Renal cortical epithelial cell (primary cell): Measurements from ENCODE around the gene MFAP5. TPM values are rescaled to one million over a fixed set of nuclear protein-coding genes. Genes with fewer than 3 reads are reported as not detected.
"Not testable (repeated sequence)": the region's sequence is repeated elsewhere in the genome, so short reads cannot be mapped to it uniquely, and the experiment has no call there.

ENCODE experiments used
- DNase-seq: peaks from one replicate; pipeline ENCODE4 v3.0.0-alpha.2; 2011; ENCODE audit warnings: low read depth
- total RNA-seq: library from RNA; depleted of rRNA; stranded (reverse); fragments of >200 nt; gene quantifications from 2 replicates; pipeline ENCODE4 v1.2.3, GENCODE V29; 2014

Gene MFAP5
- total RNA-seq, 1 donor from 2014 or later = 0.85 TPM

DNA sequence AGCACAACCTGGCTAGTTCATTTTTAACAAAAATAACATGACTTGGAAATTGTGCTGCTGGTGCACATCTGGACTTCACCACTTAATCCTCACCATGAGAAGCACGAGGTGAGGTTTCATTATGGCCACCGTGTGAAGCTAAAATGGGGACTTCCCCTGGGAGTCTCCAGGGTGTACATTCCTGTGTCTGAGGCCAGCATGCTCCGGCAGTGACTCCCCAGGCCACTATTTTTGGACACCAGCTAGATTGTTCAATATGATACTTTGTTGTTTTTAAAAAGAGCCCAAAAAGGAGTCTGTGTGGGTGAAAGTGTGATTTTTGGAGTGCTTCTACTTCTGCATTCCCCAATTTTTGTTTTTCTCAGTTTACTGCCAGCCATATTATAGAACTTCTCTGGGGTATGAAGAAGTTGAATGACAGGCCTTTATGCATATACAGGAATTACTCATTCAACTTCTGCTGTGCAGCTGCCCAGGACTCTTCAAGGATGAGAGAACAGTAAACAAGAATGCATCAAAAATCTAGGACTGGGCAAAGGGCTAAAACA is 33.1 kb downstream of the MFAP5 start:
- DNase-seq = peak; percentile 85

DNA sequence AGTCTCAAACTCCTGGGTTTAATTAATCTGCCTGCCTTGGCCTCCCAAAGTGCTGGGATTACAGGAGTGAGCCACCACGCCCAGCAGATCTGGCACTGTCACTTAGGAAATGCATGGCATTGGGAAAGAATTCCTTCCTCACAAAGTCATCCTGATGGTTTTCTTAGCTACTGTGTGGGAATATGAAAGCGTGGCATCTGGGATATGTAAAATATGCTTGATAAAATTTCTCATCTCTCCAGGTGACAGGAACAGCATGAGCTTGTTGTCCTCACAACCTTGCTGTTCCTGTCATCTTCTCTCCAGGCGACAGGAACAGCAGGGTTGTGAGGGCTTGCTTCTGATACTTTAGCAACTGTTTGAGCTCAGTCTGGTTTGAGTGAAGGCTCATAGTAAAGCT is 33.9 kb downstream of the MFAP5 start:
- DNase-seq = no peak

DNA sequence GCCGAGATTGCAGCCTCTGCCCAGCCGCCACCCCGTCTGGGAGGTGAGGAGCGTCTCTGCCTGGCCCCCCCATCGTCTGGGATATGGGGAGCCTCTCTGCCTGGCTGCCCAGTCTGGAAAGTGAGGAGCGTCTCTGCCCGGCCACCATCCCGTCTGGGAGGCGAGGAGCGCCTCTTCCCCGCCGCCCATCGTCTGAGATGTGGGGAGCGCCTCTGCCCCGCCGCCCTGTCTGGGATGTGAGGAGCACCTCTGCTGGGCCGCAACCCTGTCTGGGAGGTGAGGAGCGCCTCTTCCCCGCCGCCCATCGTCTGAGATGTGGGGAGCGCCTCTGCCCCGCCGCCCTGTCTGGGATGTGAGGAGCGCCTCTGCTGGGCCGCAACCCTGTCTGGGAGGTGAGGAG is 37.9 kb downstream of the MFAP5 start:
- not testable (repeated sequence) for DNase-seq

DNA sequence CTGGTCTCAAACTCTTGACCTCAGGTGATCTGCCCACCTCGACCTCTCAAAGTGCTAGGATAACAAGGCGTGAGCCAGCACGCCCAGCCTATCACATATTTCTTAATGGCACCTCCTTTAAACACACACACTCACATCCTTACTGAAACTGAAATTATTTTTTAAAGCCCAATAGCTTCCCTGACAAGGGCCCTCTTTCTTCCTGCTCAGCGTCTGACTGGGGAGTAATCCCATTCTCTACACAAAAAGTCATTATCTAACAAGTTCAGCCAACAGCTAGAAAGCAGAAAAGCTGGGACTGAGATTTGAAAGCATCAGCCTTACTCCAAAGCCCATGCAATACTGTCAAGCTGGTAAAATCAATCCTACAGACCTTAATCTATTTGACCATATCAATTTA is 40.0 kb downstream of the MFAP5 start:
- DNase-seq = no peak

DNA sequence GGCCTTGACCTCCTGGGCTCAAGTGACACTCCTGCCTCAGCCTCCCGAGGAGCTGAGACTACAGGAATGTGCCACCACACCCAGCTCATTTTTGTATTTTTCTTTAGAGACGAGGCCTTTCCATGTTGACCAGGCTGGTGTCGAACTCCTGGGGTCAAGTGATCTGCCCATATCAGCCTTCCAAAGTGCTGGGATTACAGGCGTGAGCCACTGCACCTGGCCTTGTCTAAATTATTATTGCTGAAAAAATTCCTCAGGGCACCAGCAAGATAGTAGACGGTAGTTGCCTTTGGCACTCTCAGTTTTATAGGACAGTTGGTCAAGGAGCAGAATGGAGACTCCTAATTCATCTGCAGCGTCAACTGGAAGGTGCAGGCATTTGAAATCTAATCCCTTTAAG is 47.4 kb downstream of the MFAP5 start:
- DNase-seq = no peak

DNA sequence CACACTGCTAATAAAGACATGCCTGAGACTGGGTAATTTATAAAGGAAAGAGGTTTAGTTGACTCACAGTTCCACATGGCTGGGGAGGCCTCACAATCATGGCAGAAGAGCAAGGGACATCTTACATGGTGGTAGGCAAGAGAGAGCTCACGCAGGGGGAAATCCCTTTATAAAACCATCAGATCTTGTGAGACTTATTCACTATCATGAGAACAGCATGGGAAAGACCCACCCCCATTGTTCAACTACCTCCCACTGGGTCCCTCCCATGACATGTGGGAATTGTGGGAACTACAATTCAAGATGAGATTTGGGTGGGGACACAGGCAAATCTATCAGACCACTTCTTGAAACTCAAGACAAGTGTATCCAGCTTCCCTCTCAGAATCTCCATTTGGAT is 48.7 kb downstream of the MFAP5 start:
- DNase-seq = not testable (repeated sequence)

DNA sequence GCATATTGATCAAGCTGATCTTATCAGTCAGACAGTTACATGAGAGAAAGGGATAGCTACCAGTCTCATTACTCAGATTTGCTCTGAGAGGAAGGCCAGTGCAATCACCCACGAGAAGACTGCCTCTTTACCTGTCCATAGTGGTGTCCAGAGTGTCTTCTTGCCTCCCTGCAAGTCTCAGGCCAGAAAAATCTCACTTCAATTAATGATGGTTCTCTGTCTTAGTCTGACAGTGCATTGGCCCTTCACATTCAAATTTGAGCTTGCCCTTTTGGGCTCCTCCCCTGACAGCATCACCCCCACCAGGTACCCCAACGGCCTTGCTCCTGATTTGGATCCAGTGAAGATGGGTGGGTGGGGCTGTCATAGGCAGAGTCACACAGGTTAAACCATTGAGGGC is 50.0 kb downstream of the MFAP5 start, which contains the start of gene AICDA:
TSS of gene AICDA (minus strand) at position 231 of the 400 bp plus-strand sequence. CDS start at position 139, 92 bp downstream.
- DNase-seq = no peak

DNA sequence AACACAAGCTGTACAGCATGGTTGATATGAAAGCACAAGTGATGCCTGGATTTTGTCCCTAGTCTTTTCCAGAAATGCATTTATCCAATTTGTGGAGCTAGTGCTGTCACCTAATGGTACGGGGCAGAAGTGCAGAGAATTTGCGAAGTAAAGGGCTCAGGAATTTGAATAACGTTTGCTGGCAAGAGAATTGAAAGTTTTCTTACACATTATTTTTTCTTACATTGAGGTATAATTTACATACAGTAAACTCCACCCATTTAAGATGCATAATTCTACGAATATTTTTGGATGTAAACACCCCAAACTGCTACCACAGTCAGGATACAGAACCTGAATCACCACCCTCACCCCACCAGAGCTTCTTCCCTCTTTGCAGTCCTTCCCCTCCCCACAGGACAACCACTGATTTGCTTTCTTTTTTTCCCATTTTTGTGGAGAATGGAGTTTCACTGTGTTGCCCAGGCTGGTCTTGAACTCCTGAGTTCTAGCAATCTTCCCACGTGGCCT is 53.5 kb downstream of the MFAP5 start:
- DNase-seq = peak; percentile 66

DNA sequence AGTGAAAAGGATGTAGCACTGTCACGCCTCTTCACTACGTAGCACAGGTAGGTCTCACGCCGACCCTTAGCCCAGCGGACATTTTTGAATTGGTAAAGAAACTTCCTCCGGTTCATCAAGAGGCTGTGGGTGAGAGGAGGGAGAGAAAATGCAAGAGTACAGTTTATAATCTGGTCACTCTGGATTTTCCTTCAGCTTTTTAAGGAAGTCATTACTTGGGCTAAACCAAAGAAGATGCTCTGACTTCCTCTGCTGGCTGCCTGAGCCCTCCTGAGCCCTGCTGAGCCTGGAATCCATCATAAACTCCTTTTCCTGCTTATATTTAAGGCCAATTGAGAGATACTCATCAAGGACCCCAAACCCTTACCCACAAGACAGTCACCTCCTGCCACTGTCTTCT is 55.7 kb downstream of the MFAP5 start:
- DNase-seq = no peak

DNA sequence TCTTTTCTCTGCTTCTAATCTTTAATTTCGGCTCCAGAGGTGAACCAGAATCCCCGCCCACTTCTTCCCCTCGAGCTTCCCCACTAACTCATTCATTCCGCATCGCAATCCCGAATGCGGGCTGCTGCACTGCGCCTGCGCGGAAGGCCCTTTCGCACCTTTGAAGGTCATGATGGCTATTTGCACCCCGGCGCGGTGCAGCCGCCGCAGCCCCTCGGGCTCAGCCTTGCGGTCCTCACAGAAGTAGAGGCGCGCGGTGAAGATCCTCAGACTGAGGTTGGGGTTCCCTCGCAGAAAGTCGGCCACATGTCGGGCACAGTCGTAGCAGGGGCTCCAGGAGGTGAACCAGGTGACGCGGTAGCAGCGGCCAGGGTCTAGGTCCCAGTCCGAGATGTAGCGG is 57.6 kb downstream of the MFAP5 start:
- DNase-seq = no peak

DNA sequence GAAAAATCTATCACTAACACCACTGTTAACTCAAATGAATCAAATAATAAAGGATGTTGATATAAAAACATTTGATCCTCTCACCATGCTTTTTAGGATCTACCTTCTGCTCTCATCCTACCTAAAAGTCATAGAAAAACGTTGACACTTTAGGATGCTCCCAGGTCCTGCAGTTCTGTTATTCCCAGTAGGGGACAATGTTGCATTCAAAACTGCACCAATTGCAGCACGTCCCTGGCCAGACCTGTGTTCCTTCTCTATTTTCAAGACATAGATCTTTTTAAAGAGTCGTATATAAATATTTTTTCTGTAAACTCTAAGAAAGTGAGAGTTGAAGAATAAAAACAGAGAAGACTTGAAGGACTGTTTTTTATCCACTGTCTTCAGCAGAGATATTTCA is 58.8 kb downstream of the MFAP5 start:
- DNase-seq = no peak

DNA sequence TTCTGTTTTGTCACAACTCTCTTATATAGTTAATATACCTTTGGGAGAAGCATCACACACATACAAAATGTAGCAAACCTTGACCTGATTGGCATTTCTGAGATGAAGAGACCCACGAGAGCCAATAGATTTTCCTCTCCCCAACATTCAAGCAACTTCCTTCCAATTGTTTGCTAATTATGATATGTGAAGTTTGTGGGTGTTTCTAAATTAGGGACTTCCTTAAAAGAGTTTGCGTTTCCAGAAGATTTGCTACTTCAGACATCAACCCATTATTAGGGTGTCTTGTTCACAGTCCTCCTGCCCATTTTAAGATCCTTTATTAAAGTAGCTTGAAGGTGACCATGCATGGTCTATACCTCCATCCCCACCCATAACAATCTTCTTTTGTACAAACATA is 59.3 kb downstream of the MFAP5 start:
- no peak for DNase-seq

DNA sequence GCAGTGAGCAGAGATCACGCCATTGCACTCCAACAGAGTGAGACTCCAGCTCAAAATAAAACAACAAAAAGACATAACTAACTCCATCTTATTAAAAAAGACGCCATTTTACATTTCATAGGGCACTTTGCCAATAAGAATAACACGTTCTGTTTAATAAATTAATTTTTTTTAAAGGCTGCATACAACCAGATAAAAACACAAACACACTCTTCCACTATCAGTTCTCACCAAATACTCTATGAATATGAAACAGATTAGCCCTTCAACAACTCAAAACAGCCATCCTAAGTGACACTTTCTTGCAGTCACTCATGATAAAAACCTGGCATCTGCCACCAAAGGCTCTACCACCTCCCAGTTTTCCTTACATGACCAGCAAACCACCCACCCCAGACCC is 66.1 kb downstream of the MFAP5 start:
- no peak for DNase-seq

Other genes with a start within 250 kb of the MFAP5 start
- 0.20 TPM in 1 of 2 replicates, not detected in the other for gene CLEC6A, start 206.9 kb downstream of the MFAP5 start, total RNA-seq
- 0.15 TPM in 1 of 2 replicates, not detected in the other for gene CLEC4D, start 149.3 kb downstream of the MFAP5 start, total RNA-seq
- gene CLEC4E, start 121.9 kb downstream of the MFAP5 start, total RNA-seq = 21.6 and 59.4 TPM in 2 replicates
- gene AICDA, start 50.0 kb downstream of the MFAP5 start, total RNA-seq = 0.30 and 0.52 TPM in 2 replicates
- gene RIMKLB, start 35.2 kb upstream of the MFAP5 start, total RNA-seq = 45.3 and 49.1 TPM in 2 replicates
- gene A2ML1, start 159.8 kb upstream of the MFAP5 start, total RNA-seq = 0.35 TPM in 1 of 2 replicates, not detected in the other